Measurements from ENCODE around the gene LRCH3.

The LRCH3 gene

DNA sequence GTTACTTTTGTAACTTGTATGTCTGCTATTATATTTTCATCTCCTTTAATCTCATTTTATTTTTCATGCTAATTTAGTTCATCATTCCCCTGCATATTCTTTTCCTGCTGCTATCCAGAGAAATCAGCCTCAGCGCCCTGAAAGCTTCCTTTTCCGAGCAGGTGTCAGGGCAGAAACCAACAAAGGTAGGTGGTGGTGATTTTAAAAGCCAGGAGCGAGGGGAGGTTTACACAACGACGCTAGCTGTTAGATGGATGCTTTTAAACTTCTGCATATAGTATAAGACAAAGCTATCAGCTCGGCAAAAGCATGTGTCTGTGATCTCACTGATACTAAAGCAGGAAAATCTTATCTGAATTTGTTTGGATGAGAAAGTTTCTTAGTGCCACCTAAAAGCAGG, 75.0 kb downstream of the LRCH3 start:
- in situ Hi-C loops (cut with HindIII; ENCODE audit: low pct_ligation_motif_present, low sequenced_read_pairs): no loop called here
- no peak for TF ChIP-seq CTCF (IDR thresholded peaks at IDR 0.05; ENCODE audit: low read depth, low read length, missing control alignments)
- peaks cover 25% of the 10 kb centered on the region for H3K36me3 ChIP-seq (replicated peaks)
- no peaks in the 10 kb centered on the region for H3K27me3 ChIP-seq (replicated peaks)
- no peak overlapping the region for H3K27ac ChIP-seq
- DNase-seq: no peak
- no peak overlapping the region for H3K4me3 ChIP-seq (ENCODE audit: low read depth, low read length)

DNA sequence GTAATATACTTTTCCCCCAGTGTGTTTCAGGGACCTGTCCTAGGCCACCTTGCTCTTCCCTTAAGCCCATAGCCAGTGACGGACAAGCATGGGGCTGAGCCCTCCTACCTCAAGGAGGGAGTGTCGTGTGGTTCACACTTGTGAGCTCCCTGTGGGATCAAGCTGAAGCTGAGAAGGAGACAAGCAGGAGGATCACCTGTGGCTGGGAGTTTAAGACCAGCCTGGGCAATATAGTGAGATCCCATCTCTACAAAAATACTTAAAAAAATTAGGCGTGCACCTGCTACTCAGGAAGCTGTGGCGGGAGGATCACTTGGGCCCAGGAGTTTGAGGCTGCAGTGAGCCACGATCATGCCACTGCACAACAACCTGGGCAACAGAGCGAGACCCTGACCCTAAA, 82.3 kb downstream of the LRCH3 start:
- Histone ChIP-seq H3K27ac (no peak overlapping the region), H3K4me3 (ENCODE audit: low read depth, low read length) (no peak overlapping the region), H3K27me3 (replicated peaks) (no peaks in the 10 kb centered on the region), H3K36me3 (replicated peaks) (peaks cover 40% of the 10 kb centered on the region)
- no peak for TF ChIP-seq CTCF (IDR thresholded peaks at IDR 0.05; ENCODE audit: low read depth, low read length, missing control alignments)
- DNase-seq: no peak
- in situ Hi-C loops (cut with HindIII; ENCODE audit: low pct_ligation_motif_present, low sequenced_read_pairs): no loop called here

GRCh38 chr3:197874064-197874463, 83.0 kb downstream of the LRCH3 start:
- no peak for TF ChIP-seq CTCF (IDR thresholded peaks at IDR 0.05; ENCODE audit: low read depth, low read length, missing control alignments)
- Histone ChIP-seq H3K27ac (no peak overlapping the region), H3K4me3 (ENCODE audit: low read depth, low read length) (no peak overlapping the region), H3K36me3 (replicated peaks) (peaks cover 43% of the 10 kb centered on the region), H3K27me3 (replicated peaks) (no peaks in the 10 kb centered on the region)
- in situ Hi-C loops (cut with HindIII; ENCODE audit: low pct_ligation_motif_present, low sequenced_read_pairs): no loop called here
- no peak for DNase-seq

DNA sequence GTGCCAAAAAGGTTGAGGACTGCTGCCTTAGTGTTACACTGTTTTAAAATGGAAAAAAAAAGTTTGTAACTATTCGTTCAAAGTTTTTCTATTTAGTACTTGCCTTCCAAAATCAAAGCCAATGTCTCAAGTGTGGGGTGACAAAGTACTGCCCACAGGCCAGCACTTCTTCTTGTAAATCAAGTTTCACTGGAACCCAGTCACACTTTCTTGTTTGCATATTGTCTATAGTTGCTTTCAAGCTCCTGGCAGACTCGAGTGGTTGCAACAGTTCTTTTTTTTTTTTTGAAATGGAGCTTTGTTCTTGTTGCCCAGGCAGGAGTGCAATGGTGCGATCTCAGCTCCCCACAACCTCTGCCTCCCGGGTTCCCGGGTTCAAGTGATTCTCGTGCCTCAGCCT, 83.6 kb downstream of the LRCH3 start:
- no peak overlapping the region for H3K27ac ChIP-seq
- H3K36me3 ChIP-seq (replicated peaks): peaks cover 43% of the 10 kb centered on the region
- in situ Hi-C loops (cut with HindIII; ENCODE audit: low pct_ligation_motif_present, low sequenced_read_pairs): no loop called here
- no peak for TF ChIP-seq CTCF (IDR thresholded peaks at IDR 0.05; ENCODE audit: low read depth, low read length, missing control alignments)
- DNase-seq: no peak
- H3K4me3 ChIP-seq (ENCODE audit: low read depth, low read length): no peak overlapping the region
- H3K27me3 ChIP-seq (replicated peaks): no peaks in the 10 kb centered on the region

DNA sequence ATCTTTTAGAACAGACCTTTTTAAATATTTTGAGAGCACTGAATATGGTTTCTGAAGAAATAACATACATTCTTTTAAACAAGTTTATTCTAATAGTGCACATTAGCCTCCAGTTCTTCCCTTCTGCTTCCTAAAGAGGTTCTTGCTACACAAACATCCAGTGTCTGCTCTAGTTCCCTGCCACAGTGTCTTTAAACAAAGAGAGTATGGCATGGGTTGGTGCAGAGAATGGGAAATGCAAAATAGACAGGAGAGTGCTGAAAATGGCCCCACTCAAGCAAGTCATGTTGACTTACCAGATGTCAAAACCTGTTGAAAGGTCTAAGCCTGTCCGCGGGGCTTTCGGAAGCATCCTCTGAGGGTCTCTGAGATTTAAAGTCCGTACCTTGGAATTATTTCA, 86.8 kb downstream of the LRCH3 start:
- Histone ChIP-seq H3K4me3 (ENCODE audit: low read depth, low read length) (no peak overlapping the region), H3K27ac (no peak overlapping the region), H3K36me3 (replicated peaks) (peaks cover 31% of the 10 kb centered on the region), H3K27me3 (replicated peaks) (no peaks in the 10 kb centered on the region)
- in situ Hi-C loops (cut with HindIII; ENCODE audit: low pct_ligation_motif_present, low sequenced_read_pairs): no loop called here
- DNase-seq: no peak
- no peak for TF ChIP-seq CTCF (IDR thresholded peaks at IDR 0.05; ENCODE audit: low read depth, low read length, missing control alignments)

DNA sequence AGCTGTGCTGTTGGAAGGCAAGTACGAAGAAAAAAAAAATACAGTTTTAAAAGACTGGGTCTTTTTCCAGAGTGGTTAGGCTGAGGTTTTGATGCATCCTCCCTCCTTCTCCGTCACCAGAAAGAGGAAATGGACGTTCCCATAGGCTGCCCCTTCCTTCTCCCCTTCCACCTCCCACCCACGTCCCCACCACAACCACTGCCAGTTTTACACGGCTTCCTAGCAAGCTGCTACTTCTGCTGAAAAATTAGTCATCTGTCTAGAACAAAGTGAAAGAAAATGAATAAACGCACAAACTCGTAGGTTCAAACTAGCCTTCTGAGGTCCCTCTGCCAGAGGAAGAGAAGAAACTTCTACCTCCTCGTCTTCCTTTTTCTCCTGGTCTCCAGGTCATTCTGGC, 87.4 kb downstream of the LRCH3 start:
- Histone ChIP-seq H3K27me3 (replicated peaks) (no peaks in the 10 kb centered on the region), H3K27ac (no peak overlapping the region), H3K4me3 (ENCODE audit: low read depth, low read length) (no peak overlapping the region), H3K36me3 (replicated peaks) (peaks cover 29% of the 10 kb centered on the region)
- no peak for DNase-seq
- in situ Hi-C loops (cut with HindIII; ENCODE audit: low pct_ligation_motif_present, low sequenced_read_pairs): no loop called here
- no peak for TF ChIP-seq CTCF (IDR thresholded peaks at IDR 0.05; ENCODE audit: low read depth, low read length, missing control alignments)

Data from brain microvascular endothelial cell (primary cell).